ENCODE data around the gene SNORC.

DNA sequence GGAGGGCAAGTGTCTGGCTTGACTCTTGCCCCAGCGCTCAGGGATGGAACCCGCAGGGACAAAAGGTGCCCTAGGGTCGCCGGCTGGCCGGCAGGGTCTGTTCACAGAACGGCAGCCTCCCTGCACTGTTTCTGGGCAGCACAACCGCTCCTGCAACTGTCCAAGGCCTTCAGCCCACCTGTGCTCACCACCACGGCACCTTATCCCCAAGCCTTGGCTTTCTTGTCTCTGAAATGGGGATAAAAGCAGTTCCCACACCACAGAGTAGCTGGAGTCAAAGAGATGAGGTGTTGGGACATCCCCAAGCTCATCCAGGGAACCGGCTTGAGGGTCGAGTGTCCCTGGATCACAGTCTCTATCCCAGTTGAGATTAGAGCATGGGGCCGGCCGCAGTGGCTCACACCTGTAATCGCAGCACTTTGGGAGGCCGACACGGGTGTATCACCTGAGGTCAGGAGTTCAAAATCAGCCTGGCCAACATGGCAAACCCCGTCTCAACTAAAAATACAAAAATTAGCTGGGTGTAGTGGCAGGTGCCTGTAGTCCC lies 4.7 kb downstream of the SNORC start:
- no peak for TF ChIP-seq POLR2A (IDR thresholded peaks at IDR 0.05)
- TF ChIP-seq, protein P1, sequence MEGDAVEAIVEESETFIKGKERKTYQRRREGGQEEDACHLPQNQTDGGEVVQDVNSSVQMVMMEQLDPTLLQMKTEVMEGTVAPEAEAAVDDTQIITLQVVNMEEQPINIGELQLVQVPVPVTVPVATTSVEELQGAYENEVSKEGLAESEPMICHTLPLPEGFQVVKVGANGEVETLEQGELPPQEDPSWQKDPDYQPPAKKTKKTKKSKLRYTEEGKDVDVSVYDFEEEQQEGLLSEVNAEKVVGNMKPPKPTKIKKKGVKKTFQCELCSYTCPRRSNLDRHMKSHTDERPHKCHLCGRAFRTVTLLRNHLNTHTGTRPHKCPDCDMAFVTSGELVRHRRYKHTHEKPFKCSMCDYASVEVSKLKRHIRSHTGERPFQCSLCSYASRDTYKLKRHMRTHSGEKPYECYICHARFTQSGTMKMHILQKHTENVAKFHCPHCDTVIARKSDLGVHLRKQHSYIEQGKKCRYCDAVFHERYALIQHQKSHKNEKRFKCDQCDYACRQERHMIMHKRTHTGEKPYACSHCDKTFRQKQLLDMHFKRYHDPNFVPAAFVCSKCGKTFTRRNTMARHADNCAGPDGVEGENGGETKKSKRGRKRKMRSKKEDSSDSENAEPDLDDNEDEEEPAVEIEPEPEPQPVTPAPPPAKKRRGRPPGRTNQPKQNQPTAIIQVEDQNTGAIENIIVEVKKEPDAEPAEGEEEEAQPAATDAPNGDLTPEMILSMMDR (IDR thresholded peaks at IDR 0.05) = no peak
